ENCODE results near the gene ZNF514. TPM values are rescaled to one million over a fixed set of nuclear protein-coding genes. Genes with fewer than 3 reads are reported as not detected.

Gene ZNF514
- total and polyA plus RNA-seq, 2 of the 8 experiments (the other 6 are each of a cell fraction or from before 2014, with no cell fraction given) = 5.3 to 13.3 TPM

- TF ChIP-seq KDM5A (IDR thresholded peaks at IDR 0.05; ENCODE audit: low read length) (peak; percentile 58; the same call in 1 of the 2 replicates), TAF1 (IDR thresholded peaks at IDR 0.05; ENCODE audit: low read depth, low read length) (peak; percentile 67), JUND (IDR thresholded peaks at IDR 0.05; ENCODE audit: low read length) (no peak), SIN3A (conservative IDR thresholded peaks at IDR 0.05 in 1 of 2, IDR thresholded peaks at IDR 0.05 in 1 of 2; ENCODE audit: low read depth in 1 of 2, low read length in 2 of 2) (no peak), KDM4A (IDR thresholded peaks at IDR 0.05; ENCODE audit: low read depth, low read length, severe bottlenecking) (peak; percentile 96), POLR2A (IDR thresholded peaks at IDR 0.05; ENCODE audit: control extremely low read depth in 1 of 2, low read depth in 2 of 2, low read length in 2 of 2) (peak; percentile 23 to 70), PHF8 (conservative IDR thresholded peaks at IDR 0.05; ENCODE audit: low read depth, low read length) (peak; percentile 82), SP4 (IDR thresholded peaks at IDR 0.05; ENCODE audit: low read length) (no peak), HDAC2 (IDR thresholded peaks at IDR 0.05; ENCODE audit: borderline replicate concordance in 1 of 2, low read depth in 2 of 2, low read length in 2 of 2) (peak in 1 of 2 experiments; percentile 34; a peak in 1 of 4 replicates), E2F6 (IDR thresholded peaks at IDR 0.05) (peak; percentile 70), RAD21 (IDR thresholded peaks at IDR 0.05 in 1 of 2, conservative IDR thresholded peaks at IDR 0.05 in 1 of 2; ENCODE audit: low read depth in 2 of 2, low read length in 2 of 2) (peak; percentile 58 to 61), GABPA (IDR thresholded peaks at IDR 0.05; ENCODE audit: borderline replicate concordance, insufficient read depth, low read length) (no peak), EP300 (IDR thresholded peaks at IDR 0.05; ENCODE audit: borderline replicate concordance in 1 of 2, low read depth in 2 of 2, low read length in 2 of 2) (no peak), POLR2AphosphoS5 (IDR thresholded peaks at IDR 0.05; ENCODE audit: low read depth, low read length) (peak; percentile 66; the same call in 1 of the 2 replicates), CREB1 (IDR thresholded peaks at IDR 0.05) (peak; percentile 54; the same call in 1 of the 2 replicates), TBP (IDR thresholded peaks at IDR 0.05; ENCODE audit: low read depth, low read length) (peak; percentile 63)
Measured at GRCh38 chr2:95207111-95207961, 47.7 kb upstream of the ZNF514 start, which contains the start of gene ZNF892 (continued).

Data from H1 (cell line).